Activated effector memory CD4-positive, alpha-beta T cell treated with anti-CD3 and anti-CD28 coated beads, Interleukin-2, amount 50 U/mL, for 16 hours (primary cell): ENCODE data around the gene ENOX1.

Experiments
- DNase-seq: peaks from one replicate; pipeline ENCODE4 v3.0.0-alpha.2; 2020

Gene ENOX1

DNA sequence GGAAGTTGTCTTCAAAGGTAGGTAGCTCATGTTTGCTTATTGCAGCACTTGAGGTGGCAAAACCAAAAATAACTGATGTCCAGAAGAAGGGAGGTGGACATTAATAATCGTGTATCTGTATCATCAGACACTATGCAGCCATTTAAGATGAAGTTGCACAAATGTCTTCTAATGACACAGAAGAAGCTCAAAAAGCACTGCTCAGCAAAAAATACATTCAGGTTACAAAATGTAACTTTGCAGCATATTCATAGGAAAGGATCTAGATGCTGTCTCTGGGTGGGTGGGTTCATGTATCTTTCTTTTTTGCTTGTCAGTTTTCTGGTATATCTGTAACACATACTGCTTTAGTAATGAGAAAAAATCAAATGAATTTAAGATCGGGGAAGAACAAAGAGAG lies 515.6 kb downstream of the ENOX1 start:
- DNase-seq: no peak

DNA sequence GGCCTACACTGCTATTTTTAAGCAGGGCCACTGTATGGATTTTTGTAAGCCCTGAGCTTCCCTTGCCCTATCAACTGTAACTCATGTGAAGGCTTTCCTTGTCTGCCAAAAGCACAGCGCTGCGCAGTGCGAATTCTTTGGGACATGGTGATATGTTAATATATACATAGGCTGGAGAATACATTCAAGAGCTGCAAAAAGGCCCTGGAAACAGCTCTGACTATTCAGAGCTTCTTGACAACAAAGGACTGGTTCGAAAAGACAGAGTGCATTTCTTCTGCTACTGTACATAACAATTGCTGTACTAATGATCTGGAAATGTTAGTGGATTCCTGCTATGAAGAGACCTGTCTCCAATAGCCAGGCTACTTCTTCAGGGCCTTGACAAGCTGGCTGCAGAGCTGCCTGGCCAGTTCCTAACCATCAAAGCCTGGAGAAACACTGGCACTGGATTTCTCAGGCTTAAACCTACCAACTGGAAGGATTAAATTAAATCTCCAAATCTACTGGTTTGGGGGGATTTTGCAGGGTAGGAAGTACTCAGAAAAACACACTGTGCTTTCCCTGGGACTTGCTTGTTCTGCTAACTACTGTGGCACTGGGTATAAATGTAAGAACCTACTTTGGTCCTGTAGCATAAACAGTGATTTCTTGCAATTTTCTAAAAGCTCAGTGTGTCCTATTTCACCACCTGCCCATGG lies 516.5 kb downstream of the ENOX1 start:
- DNase-seq: no peak

DNA sequence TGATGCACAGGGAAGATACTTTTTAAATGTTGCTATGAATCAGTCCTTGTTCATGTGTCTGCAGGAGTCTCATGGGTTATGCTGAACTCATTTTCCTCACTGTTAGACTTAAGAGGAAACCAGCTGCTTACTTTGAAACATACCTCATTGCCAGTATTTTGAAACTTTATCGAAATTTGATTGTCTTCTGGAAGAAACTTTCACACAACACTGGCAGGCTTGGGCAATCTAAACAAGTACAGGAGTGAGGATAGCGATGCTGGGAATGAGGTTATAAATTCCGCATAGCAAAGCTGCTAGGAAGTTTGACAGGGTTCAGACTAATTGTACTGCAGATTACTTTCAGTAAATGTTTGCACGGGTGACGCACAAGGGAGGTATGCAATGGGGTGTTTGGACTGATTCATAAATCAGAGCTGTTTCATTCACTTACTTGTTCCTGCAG lies 517.7 kb downstream of the ENOX1 start:
- DNase-seq: no peak

GRCh38 chr13:43268632-43269031 lies 518.1 kb downstream of the ENOX1 start:
- no peak for DNase-seq

GRCh38 chr13:43267916-43268315 lies 518.9 kb downstream of the ENOX1 start:
- no peak for DNase-seq

GRCh38 chr13:43266936-43267615 lies 519.7 kb downstream of the ENOX1 start:
- no peak for DNase-seq

GRCh38 chr13:43265028-43265427 lies 521.7 kb downstream of the ENOX1 start:
- no peak for DNase-seq

DNA sequence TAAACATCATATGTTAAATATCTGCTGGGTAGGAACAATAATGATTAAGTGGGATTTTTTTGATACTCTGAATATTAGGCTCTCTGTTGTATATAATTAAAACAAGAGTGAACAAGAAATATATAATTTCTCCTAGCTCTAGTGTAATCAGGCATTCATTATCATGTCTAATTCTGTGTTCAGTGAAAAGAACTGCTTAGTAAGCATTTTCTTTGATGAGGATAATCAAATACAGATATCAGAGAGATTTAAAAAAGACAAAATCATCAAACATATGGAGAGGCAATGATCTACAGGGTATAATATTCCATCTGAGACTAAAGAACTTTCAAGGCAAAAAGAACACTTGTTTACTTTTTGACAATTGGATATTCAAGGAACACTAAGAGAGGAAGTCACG lies 522.3 kb downstream of the ENOX1 start:
- no peak for DNase-seq

DNA sequence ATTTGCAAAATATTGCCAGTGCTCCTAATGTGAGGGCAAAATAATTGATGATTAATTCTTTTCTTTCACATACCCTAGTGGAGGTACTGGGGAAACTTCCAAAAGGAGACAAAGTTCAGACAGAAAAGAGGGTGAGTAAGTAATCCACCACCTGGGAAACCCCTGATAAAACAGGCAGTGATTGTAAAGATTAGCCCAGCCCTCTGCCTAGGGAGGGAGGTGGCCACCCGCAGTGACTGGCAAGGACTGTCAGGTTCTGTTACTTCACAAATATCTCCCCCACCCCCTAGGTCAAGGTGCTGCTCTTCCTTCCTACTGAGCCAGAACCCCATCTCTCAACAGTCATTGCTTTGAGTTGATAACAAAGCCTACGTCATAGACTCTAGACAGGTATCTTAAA lies 523.7 kb downstream of the ENOX1 start:
- no peak for DNase-seq

GRCh38 chr13:43260999-43261398 lies 525.8 kb downstream of the ENOX1 start:
- DNase-seq: no peak

DNA sequence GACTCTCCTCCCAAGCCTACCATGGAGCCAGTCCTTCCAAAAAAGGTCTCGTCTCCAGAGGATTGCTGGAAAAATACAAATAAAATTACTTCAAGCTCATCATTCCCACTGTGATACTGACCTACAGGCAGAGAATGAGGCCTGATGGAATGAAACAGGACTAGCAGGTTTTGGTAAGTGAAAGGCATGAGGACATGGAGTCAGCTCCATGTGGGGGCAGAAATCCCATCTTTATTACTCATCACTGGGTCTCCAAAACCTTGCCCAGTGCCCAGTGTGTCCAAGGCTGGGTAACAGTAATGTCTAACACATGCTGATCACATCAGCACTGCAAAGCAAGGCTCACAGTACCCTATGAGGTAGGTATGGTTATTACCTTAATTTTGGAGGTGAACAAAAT lies 528.0 kb downstream of the ENOX1 start:
- no peak for DNase-seq

- DNase-seq: no peak
These were observed 529.0 kb downstream of the ENOX1 start for GRCh38 chr13:43257765-43258164.

DNA sequence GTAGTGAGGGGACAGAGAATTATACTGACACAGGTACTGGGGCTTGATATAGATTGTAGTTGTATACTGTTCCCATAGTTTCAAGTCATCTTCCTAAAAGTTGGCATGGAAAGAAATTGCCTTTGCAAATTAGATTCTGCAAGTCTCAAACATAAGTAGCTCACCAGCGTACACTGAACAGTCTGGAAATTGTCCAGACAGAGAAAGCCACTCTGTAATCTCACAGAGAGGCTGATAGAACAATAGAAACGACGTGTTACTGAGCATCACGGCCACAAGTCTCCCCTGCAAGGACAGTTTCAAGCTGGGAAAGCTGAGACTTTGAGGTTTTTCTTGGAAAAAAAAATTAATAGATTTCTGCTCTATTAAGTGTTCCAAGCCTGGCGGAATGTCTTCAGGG lies 534.8 kb downstream of the ENOX1 start:
- DNase-seq: no peak

DNA sequence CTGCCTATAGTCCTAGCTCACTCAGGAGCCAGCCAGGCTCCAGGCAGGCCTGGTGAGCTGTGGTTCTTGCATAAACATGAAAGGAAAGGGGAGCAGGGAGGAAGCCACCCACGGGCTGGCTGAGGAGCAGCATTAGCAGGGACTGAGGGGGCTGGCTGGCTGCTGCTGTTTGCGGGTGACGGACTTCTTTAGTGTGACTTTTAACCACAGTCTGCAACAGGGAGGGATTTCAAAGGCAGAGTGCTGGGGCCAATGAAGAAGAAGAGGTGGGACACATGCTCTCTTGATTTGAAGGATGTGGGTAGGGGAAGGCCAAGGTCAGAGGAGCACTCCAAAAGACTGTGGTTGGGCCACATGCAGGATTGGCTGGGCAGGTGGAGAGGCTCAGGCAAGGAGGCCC lies 540.4 kb downstream of the ENOX1 start:
- DNase-seq: no peak

DNA sequence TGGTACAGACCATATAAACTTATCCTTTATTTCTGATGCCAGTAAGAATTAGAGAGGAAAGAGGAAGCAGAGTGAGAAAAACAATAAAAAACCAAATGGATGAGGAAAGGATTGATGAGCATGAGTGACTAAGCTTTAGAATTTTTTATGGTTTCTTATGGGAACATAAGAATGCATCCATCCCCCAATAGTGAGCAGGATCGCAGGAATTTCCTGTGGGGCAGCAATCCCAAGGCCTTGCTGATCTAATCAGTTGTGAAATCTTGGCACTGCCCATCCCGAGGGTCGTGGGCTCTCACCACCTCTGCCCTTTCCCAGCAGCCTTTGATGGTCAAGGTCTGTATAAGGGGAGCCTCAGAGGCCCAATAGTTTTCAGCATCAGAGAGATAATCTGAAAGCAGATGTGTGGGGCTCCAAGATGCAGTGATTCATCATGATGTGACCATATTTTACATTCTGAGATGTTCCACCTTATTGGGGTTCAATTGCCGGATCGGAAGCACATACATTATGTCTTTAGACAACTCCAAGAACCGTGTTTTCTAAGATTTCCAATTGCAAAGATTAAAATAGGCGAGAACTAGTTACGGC lies 541.3 kb downstream of the ENOX1 start:
- no peak for DNase-seq

DNA sequence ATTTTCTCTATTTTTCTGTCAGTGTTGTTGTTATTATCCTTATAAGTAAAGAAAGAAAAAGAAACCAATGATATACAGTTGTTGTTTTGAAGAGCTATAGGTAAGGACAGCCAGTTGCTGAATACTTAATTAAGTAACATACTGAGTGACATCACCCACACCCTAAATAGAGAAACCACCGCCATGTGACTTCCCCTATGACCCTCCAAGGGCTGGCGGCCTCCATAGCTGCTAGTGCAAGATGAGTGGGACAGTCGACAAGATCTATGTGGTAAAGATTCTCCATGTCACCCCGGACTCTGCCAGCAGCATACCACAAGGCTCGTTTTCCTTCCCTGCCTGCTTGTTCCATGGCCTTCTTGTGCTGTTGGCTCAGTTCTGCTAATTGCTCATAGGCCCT lies 542.3 kb downstream of the ENOX1 start:
- no peak for DNase-seq

GRCh38 chr13:43243711-43244110 lies 543.1 kb downstream of the ENOX1 start:
- no peak for DNase-seq

- DNase-seq: no peak
These were observed 544.7 kb downstream of the ENOX1 start for GRCh38 chr13:43242040-43242439.

DNA sequence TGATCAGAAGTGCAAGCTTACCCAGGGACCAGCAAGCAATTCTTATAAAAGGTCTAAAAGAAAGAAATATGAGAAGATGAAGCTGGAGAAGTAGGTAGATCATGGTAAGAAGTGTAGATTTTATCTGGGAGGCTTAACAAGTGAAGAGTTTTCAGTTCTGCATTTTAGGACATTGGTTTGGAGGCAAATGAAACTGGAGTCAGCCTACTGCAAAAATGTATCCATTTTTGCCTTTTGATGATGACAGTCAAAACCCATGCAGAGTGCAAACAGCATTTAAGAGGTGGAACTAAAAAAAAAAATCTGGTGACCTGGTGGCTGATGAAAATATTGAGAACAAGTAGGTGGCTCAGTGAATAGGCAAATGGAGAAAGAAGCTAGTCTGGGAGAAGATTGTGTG lies 546.5 kb downstream of the ENOX1 start:
- no peak for DNase-seq

- DNase-seq: no peak
These were observed 547.4 kb downstream of the ENOX1 start for GRCh38 chr13:43239275-43239840.

- no peak for DNase-seq
These were observed 548.3 kb downstream of the ENOX1 start for GRCh38 chr13:43238341-43239083.

- DNase-seq: no peak
These were observed 549.2 kb downstream of the ENOX1 start for GRCh38 chr13:43237616-43238015.

- no peak for DNase-seq
These were observed 551.7 kb downstream of the ENOX1 start for GRCh38 chr13:43235028-43235427.
